GM21723 (cell line): Measurements from ENCODE around the gene PIK3R5.
A peak's percentile ranks its signal among the peaks of the same experiment; 100 is the strongest.
"Not testable (repeated sequence)": the region's sequence is repeated elsewhere in the genome, so short reads cannot be mapped to it uniquely, and the experiment has no call there.

ENCODE experiments used
- ATAC-seq: cut with Tn5 transposase; IDR thresholded peaks from one replicate; pipeline ENCODE4 v1.9.1; 2021; ENCODE audit warnings: mild to moderate bottlenecking, moderate library complexity; ENCODE audit not compliant: unreplicated experiment

Gene PIK3R5

GRCh38 chr17:8985054-8985701, 19.7 kb upstream of the PIK3R5 start:
- ATAC-seq = no peak

- ATAC-seq = not testable (repeated sequence)
Observed at GRCh38 chr17:8984225-8984624, 18.7 kb upstream of the PIK3R5 start.

DNA sequence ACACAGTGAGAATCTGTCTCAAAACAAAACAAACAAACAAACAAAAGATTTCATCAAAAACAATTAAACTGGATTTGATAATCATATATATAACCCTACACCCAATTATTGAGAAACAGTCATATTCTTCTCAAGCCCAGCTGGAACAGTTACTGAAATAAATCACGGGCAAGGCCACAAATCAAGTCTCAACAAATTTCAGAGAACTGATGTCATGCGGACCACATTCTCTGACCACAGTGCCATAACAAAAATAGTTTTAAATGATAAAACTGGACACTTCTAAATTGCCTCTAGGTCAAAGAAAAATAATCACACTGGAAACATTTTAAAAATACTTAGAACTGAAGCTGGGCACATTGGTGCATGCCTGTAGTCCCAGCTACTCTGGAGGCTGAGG, 15.9 kb upstream of the PIK3R5 start:
- no peak for ATAC-seq

- ATAC-seq = no peak
Observed at GRCh38 chr17:8979715-8980114, 14.2 kb upstream of the PIK3R5 start.

DNA sequence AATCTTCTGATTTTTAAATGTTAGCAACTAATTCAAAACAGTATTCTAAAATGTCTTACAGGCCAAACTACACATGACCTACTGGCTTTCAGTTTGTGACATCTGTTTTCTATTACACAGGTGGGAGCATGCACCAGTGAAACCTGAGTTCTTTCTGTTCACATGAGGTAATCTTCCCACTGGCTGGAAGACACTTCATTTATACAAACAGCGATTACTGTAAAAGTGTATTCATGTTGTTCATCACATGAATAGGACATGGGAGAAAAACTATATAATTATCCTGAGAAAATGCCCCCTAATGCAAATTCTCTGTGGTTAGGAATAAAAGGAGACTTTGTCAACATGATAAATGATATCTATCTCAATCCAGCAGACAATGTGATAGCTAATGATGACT, 11.1 kb upstream of the PIK3R5 start:
- ATAC-seq = peak; percentile 55

- no peak for ATAC-seq
Observed at GRCh38 chr17:8975091-8975725, 9.7 kb upstream of the PIK3R5 start.

DNA sequence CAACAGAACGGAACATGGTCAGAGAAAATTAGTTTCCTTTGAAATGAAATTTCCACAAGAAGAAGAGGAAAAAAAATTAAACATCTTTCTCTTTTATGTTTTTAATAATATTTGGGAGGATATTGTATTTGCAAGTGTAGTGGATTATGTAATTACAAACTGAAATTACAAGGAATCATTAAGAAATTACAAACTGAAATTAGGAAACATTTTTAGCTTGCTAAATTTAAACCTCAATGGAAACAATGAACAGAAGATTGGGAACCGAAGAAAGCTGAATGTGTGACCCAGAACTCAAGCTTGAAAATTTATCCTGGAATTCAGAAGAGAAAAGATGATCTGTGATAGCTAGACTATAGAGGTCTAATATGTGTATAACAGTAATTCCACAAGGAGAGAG, 4.4 kb upstream of the PIK3R5 start:
- ATAC-seq = no peak

- no peak for ATAC-seq
Observed at GRCh38 chr17:8968503-8968902, 3.0 kb upstream of the PIK3R5 start.

- no peak for ATAC-seq
Observed at GRCh38 chr17:8967861-8968260, 2.4 kb upstream of the PIK3R5 start.

DNA sequence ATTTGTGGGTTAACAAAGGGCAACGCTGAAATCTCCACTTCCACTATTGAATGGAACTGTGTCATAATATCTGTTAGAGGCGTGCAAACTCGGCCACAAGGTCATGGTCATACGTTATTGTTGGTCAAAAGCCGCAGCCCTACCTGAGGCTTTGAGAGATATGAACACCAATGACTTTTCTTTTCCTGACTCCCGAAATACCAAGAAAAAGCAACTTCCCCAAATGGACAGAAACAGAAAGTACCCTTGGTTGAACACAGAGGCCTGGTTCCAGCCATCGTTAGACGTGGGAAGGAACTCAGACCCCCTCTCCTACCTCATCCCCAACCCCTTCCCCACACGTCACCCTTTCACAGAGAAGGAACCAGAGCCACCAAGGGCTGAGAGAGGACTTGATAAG, 1.4 kb upstream of the PIK3R5 start:
- no peak for ATAC-seq

DNA sequence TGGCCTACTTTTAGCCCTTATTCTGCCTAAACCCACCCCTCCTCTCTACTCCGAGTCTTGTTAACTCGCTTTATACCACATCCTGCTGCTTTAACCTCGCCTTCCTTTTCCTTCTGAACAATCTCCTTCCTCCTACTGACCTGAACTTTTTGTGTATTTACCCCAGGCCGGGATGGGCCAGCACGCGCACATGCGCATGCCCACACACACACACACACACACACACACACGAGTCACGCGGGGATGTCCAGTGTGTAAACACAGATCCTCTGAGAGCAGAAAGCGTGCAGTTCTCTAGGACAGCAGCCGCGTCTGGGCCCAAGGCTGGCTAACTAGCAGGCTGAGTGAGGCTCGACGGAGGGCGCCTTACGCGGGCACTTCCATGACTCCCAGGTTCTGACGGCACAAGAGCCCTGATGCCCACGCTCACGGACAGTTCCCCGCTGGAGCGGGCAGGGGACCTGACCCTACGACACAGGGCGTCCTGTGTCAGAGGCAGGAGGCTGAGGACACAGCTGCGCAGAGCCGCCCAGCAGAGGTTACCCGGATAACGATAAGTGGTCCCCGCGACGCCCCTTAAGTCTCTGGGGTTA, 610 bp downstream of the PIK3R5 start:
- peak; percentile 12 for ATAC-seq

DNA sequence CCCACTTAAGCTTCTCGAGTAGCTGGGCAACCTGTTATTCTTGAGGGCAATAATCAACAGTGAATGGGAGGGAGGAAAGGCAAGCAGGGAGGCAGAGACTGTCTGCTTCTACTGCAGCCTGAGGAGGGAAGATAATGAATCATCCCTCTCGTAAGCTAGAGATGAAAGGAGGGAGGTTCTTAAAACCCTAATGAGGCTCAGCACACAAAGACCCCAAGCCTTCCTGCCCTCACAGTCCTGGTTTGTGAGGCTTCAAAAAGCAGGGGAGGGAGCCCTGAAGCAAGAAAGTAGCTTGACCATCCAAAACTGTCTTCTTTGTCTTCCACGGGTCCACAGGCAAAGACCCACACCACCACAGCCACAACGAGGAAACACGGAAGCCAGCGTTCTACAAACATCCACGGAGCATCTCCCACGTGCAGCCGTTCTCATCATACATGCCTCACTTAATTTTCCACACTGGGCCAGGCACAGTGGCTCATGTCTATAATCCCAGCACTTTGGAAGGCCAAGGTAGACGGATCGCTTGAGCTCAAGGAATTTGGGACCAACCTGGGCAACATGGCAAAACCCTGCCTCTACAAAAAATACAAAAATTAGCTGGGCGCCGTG, 1.8 kb downstream of the PIK3R5 start:
- ATAC-seq = no peak

DNA sequence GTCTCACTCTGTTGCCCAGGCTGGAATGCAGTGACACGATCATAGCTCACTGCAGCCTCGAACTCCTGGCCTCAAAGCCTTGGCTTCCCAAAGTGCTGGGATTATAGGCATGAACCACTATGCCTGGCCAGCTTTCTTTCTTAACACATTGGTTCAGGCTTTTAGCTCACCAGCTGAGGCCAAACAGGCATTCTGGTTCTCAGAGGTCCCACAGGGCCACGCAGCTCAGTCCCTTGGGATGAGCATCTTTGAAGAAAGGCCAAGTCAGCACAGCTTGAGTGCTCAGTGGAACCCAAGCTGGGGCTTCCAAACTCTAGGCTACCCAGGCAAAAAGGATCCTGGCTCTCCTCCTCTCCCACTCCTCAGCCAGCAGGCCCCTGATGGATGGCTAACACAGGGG, 2.5 kb downstream of the PIK3R5 start:
- no peak for ATAC-seq

DNA sequence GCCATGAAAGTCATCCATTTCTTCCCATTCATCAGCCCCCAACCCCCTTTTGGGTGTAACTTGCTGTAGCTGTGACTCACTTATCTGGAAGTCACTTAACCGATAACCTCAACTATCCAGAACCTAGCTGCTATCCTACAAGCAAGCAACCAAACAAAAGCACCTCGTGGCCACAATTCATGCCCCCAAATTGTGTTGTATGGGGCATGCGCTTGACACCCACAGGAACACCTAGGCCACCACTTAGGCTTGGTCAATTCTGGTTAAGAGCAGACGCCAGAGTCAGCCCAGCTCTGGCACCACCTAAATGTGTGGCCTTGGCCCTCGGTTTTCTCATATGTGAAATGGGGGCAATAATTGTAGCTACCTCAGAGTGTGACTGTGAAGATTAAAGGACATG, 3.7 kb downstream of the PIK3R5 start:
- ATAC-seq = no peak

DNA sequence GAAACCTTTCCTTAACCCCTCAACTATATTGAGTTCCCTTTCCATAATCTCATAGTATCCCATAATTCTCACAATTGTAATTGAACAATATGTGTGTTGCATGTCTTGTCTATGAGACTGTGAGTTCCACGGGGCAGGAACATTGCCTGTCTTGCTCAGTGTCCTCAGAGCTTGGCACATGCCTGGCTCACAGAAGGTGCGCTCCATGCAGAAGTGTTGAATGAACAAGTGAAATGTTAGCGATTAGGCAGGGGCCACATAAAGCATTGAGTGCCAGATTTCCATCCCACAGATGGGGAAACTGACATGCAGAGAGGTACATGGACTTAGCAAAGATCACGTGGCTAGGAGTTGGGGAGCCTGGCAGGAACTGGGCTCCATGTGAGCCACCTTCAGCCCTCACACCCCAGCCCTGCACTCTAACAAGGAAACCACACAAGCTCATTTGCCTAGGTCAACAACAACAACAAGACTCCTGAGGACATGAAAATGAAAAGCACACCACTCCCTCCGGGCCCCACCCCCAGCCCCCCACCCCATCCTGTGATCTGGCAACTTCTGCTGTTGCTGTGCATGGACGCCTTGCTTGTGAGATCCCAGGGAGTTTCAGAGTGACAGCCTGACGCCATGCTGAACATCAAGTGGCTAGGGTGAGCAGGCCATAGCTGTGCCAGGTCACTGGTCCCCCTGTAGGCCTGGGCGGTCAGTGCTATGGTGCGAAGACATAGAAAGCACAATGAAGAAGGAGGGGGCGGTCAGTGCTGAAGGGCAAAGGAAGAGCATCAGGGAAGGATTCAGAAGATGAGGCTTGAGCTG, 5.0 kb downstream of the PIK3R5 start:
- no peak for ATAC-seq

GRCh38 chr17:8959312-8959918, 6.1 kb downstream of the PIK3R5 start:
- no peak for ATAC-seq

DNA sequence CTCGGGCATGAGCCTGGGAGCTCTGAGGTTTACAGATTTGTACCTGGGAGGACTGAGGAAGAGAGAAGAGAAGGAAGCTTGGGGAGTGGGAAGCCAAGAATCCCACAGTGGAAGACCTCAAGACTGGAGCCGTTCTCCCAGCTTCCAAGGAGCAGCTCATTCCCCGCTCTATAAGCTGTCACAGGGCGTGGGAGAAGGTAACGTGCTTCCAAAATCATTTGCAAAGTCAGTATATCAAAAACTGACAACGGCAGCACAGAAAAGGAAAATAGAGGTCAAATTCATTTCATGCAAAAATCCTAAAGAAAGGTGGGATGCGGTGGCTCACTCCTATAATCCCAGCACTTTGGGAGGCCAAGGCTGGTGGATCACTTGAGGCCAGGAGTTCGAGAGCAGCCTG, 7.8 kb downstream of the PIK3R5 start:
- no peak for ATAC-seq

GRCh38 chr17:8956465-8956902, 9.0 kb downstream of the PIK3R5 start:
- ATAC-seq = peak; percentile 52

- ATAC-seq = no peak
Observed at GRCh38 chr17:8955021-8955959, 10.2 kb downstream of the PIK3R5 start.

- ATAC-seq = peak; percentile 70
Observed at GRCh38 chr17:8954339-8954738, 11.2 kb downstream of the PIK3R5 start.
